ENCODE measurements around the gene DGKH. TPM values are rescaled to one million over a fixed set of nuclear protein-coding genes. Genes with fewer than 3 reads are reported as not detected.

DGKH gene
- total and polyA plus RNA-seq, 2 of the 13 experiments (the other 11 are each of a cell fraction or from before 2014, with no cell fraction given), result 0.01 to 0.13 TPM

DNA sequence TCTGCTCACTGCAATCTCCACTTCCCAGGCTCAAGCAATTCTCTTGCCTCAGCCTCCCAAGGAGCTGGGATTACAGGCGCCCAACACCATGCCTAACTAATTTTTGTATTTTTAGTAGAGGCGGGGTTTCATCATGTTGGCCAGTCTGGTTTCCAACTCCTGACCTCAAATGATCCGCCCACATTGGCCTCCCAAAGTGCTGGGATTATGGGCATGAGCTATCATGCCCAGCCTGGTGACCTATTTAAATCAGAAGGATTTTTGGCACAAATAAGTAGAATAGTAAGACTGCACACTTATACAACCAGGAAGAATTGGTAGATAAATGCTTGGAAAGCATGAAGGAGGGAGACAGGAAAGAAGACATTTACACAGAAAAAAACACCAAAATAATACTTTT lies 170.1 kb downstream of the DGKH start:
- no peaks in the 10 kb centered on the region for H3K36me3 ChIP-seq (replicated peaks in 1 of 2; ENCODE audit: control insufficient read depth in 1 of 2, insufficient read depth in 2 of 2, low read length in 2 of 2)
- H3K9ac ChIP-seq (ENCODE audit: insufficient read depth, low read depth, low read length), result no peak overlapping the region
- no TSS peak for BruUV-seq (replicated peaks)
- POLR2A ChIA-PET, result no interaction called here
- DNase-seq (ENCODE audit: low spot score) (no peak), FAIRE-seq (no peak), ATAC-seq (no peak)
- CTCF ChIA-PET (ENCODE audit: low intra/inter-chr PET ratio, low total read pairs), result no interaction called here
- in situ Hi-C loops (cut with HindIII; ENCODE audit: extremely low pct_ligation_motif_present, low pct_unique_long_range_greater_than_20kb), result no loop called here
- TF ChIP-seq PAWR (CRISPR knock-in tag; IDR thresholded peaks at IDR 0.05; ENCODE audit: borderline replicate concordance), result no peak
- TF ChIP-seq ZNF451 (CRISPR knock-in tag; IDR thresholded peaks at IDR 0.05), result no peak
- TF ChIP-seq, protein P1, sequence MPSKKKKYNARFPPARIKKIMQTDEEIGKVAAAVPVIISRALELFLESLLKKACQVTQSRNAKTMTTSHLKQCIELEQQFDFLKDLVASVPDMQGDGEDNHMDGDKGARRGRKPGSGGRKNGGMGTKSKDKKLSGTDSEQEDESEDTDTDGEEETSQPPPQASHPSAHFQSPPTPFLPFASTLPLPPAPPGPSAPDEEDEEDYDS (CRISPR knock-in tag; IDR thresholded peaks at IDR 0.05), result no peak
- TF ChIP-seq IRF2 (CRISPR knock-in tag; IDR thresholded peaks at IDR 0.05), result no peak
- no peak for TF ChIP-seq ZNF3 (CRISPR knock-in tag; IDR thresholded peaks at IDR 0.05)
- no peak for TF ChIP-seq ZNF841 (CRISPR knock-in tag; IDR thresholded peaks at IDR 0.05; ENCODE audit: borderline replicate concordance)
- TF ChIP-seq ZNF766 (CRISPR knock-in tag; IDR thresholded peaks at IDR 0.05; ENCODE audit: borderline replicate concordance), result no peak
- TF ChIP-seq, protein P2, sequence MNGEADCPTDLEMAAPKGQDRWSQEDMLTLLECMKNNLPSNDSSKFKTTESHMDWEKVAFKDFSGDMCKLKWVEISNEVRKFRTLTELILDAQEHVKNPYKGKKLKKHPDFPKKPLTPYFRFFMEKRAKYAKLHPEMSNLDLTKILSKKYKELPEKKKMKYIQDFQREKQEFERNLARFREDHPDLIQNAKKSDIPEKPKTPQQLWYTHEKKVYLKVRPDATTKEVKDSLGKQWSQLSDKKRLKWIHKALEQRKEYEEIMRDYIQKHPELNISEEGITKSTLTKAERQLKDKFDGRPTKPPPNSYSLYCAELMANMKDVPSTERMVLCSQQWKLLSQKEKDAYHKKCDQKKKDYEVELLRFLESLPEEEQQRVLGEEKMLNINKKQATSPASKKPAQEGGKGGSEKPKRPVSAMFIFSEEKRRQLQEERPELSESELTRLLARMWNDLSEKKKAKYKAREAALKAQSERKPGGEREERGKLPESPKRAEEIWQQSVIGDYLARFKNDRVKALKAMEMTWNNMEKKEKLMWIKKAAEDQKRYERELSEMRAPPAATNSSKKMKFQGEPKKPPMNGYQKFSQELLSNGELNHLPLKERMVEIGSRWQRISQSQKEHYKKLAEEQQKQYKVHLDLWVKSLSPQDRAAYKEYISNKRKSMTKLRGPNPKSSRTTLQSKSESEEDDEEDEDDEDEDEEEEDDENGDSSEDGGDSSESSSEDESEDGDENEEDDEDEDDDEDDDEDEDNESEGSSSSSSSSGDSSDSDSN (CRISPR knock-in tag; IDR thresholded peaks at IDR 0.05), result no peak
- no peak for TF ChIP-seq HNF1A (IDR thresholded peaks at IDR 0.05; ENCODE audit: low read depth)
- TF ChIP-seq HNF1A (CRISPR knock-in tag; IDR thresholded peaks at IDR 0.05; ENCODE audit: borderline replicate concordance), result no peak
- TF ChIP-seq, protein P3, sequence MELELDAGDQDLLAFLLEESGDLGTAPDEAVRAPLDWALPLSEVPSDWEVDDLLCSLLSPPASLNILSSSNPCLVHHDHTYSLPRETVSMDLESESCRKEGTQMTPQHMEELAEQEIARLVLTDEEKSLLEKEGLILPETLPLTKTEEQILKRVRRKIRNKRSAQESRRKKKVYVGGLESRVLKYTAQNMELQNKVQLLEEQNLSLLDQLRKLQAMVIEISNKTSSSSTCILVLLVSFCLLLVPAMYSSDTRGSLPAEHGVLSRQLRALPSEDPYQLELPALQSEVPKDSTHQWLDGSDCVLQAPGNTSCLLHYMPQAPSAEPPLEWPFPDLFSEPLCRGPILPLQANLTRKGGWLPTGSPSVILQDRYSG (CRISPR knock-in tag; IDR thresholded peaks at IDR 0.05), result no peak
- 66% methylated on average over 3 of the region's 3 CpGs for WGBS (ENCODE audit: low lambda C conversion rate)
- no peak overlapping the region for H3K4me3 ChIP-seq (replicated peaks in 1 of 3; ENCODE audit: insufficient read depth in 1 of 3, low read depth in 2 of 3, low read length in 3 of 3)
- H3K9me3 ChIP-seq (ENCODE audit: low read length), result no peaks in the 10 kb centered on the region
- intact Hi-C loops (cut with micrococcal nuclease; ENCODE audit: unreplicated experiment), result no loop called here
- no peaks in the 10 kb centered on the region for H4K20me1 ChIP-seq (ENCODE audit: insufficient read depth, low read length)
- H3K4me1 ChIP-seq (ENCODE audit: insufficient read depth, low read length), result no peaks in the 10 kb centered on the region
- no peaks in the 10 kb centered on the region for H3K27me3 ChIP-seq (ENCODE audit: control insufficient read depth in 1 of 2, insufficient read depth in 2 of 2, low read length in 2 of 2)
- H2AFZ ChIP-seq (ENCODE audit: low read length), result no peak overlapping the region
- no peak overlapping the region for H3K4me2 ChIP-seq (ENCODE audit: low read depth, low read length)
- no peaks in the 10 kb centered on the region for H3K79me2 ChIP-seq (ENCODE audit: insufficient read depth, low read length)
- H3K27ac ChIP-seq (ENCODE audit: extremely low read length, insufficient read depth, low read length), result no peak overlapping the region
